ENCODE measurements around the gene DLG4. TPM values are rescaled to one million over a fixed set of nuclear protein-coding genes. Genes with fewer than 3 reads are reported as not detected.
A peak's percentile ranks its signal among the peaks of the same experiment; 100 is the strongest.
"Not testable (repeated sequence)": the region's sequence is repeated elsewhere in the genome, so short reads cannot be mapped to it uniquely, and the experiment has no call there.

DLG4 gene
- total and polyA plus RNA-seq, 7 donors: 1.6 to 27.4 (median 14.6) TPM

- Histone ChIP-seq H3K9me3 (no peaks in the 10 kb centered on the region), H3K4me1 (peaks cover 0 to 18% (median 16%) of the 10 kb centered on the region in 4 donors), H3K4me3 (no peak overlapping the region), H3K27ac (no peak overlapping the region), H3K27me3 (peaks cover 0 to 50% (median 26%) of the 10 kb centered on the region in 3 donors), H3K36me3 (no peaks in the 10 kb centered on the region)
- WGBS, 2 donors: 85 to 88% methylated on average over 1 of the region's 1 CpG
- no peak for TF ChIP-seq EP300 (IDR thresholded peaks at IDR 0.05)
- TF ChIP-seq CTCF (IDR thresholded peaks at IDR 0.05): no peak
- TF ChIP-seq POLR2AphosphoS5 (IDR thresholded peaks at IDR 0.05): no peak
- TF ChIP-seq POLR2A (IDR thresholded peaks at IDR 0.05): no peak
- intact Hi-C loops (cut with DNase I): loop anchor here (2.0 kb wide), 1 partner anchor 123 kb away; no protein-coding TSS in a partner anchor
- DNase-seq: no peak
Measured at GRCh38 chr17:7176107-7176840, 43.4 kb downstream of the DLG4 start.

GRCh38 chr17:7175330-7175733 lies 44.3 kb downstream of the DLG4 start:
- DNase-seq: no peak
- TF ChIP-seq POLR2A (IDR thresholded peaks at IDR 0.05) (no peak), EP300 (IDR thresholded peaks at IDR 0.05) (no peak), POLR2AphosphoS5 (IDR thresholded peaks at IDR 0.05) (no peak), CTCF (IDR thresholded peaks at IDR 0.05) (no peak)
- intact Hi-C loops (cut with DNase I): no loop called here
- no peaks in the 10 kb centered on the region for H3K36me3 ChIP-seq
- H3K4me1 ChIP-seq: peaks cover 0 to 18% (median 16%) of the 10 kb centered on the region in 4 donors
- H3K4me3 ChIP-seq: no peak overlapping the region
- peaks cover 0 to 50% (median 26%) of the 10 kb centered on the region in 3 donors for H3K27me3 ChIP-seq
- 91 to 94% methylated on average over 5 of the region's 5 CpGs for WGBS, 2 donors
- H3K27ac ChIP-seq: no peak overlapping the region
- no peaks in the 10 kb centered on the region for H3K9me3 ChIP-seq

GRCh38 chr17:7174603-7175326 lies 44.9 kb downstream of the DLG4 start:
- TF ChIP-seq POLR2AphosphoS5 (IDR thresholded peaks at IDR 0.05): no peak
- TF ChIP-seq EP300 (IDR thresholded peaks at IDR 0.05): no peak
- no peak for TF ChIP-seq POLR2A (IDR thresholded peaks at IDR 0.05)
- TF ChIP-seq CTCF (IDR thresholded peaks at IDR 0.05): no peak
- peaks cover 0 to 50% (median 26%) of the 10 kb centered on the region in 3 donors for H3K27me3 ChIP-seq

GRCh38 chr17:7173687-7174602 lies 45.7 kb downstream of the DLG4 start:
- peaks cover 0 to 50% (median 26%) of the 10 kb centered on the region in 3 donors for H3K27me3 ChIP-seq
- H3K36me3 ChIP-seq: no peaks in the 10 kb centered on the region
- WGBS, 2 donors: 52 to 54% methylated on average over 69 of the region's 69 CpGs
- peak; percentile 76 for DNase-seq
- peaks cover 0 to 5% (median under 1%) of the 10 kb centered on the region in 4 donors for H3K9me3 ChIP-seq
- peaks cover 0 to 18% (median 16%) of the 10 kb centered on the region in 4 donors for H3K4me1 ChIP-seq
- H3K27ac ChIP-seq: no peak overlapping the region
- no peak for TF ChIP-seq EP300 (IDR thresholded peaks at IDR 0.05)
- no peak for TF ChIP-seq POLR2A (IDR thresholded peaks at IDR 0.05)
- no peak for TF ChIP-seq CTCF (IDR thresholded peaks at IDR 0.05)
- no peak for TF ChIP-seq POLR2AphosphoS5 (IDR thresholded peaks at IDR 0.05)
- intact Hi-C loops (cut with DNase I): no loop called here
- peak overlapping the region in 3 of 4 donors; percentile 7 to 16 (median 10) for H3K4me3 ChIP-seq

More at GRCh38 chr17:7174603-7175326, 44.9 kb downstream of the DLG4 start:
- WGBS, 2 donors: 74 to 77% methylated on average over 7 of the region's 7 CpGs
- H3K9me3 ChIP-seq: peaks cover 0 to 3% (median 0%) of the 10 kb centered on the region in 4 donors
- H3K4me3 ChIP-seq: no peak overlapping the region
- intact Hi-C loops (cut with DNase I): no loop called here
- H3K4me1 ChIP-seq: peaks cover 0 to 18% (median 16%) of the 10 kb centered on the region in 4 donors
- DNase-seq: no peak
- no peaks in the 10 kb centered on the region for H3K36me3 ChIP-seq
- no peak overlapping the region for H3K27ac ChIP-seq

GRCh38 chr17:7172522-7173191 lies 47.0 kb downstream of the DLG4 start:
- intact Hi-C loops (cut with DNase I); H3K4me3 ChIP-seq; H3K27ac ChIP-seq; H3K9me3 ChIP-seq; H3K36me3 ChIP-seq: not testable (repeated sequence)
- DNase-seq: peak; percentile 26
- 91 to 94% methylated on average over 18 of the region's 18 CpGs for WGBS, 2 donors
- Histone ChIP-seq H3K4me1 (peaks cover 0 to 15% (median 10%) of the 10 kb centered on the region in 4 donors), H3K27me3 (peaks cover 0 to 42% (median 18%) of the 10 kb centered on the region in 3 donors)

GRCh38 chr17:7169565-7169908 lies 50.1 kb downstream of the DLG4 start:
- intact Hi-C loops (cut with DNase I); H3K9me3 ChIP-seq; DNase-seq; H3K27ac ChIP-seq; H3K4me1 ChIP-seq; H3K4me3 ChIP-seq; H3K36me3 ChIP-seq: not testable (repeated sequence)
- 97 to 98% methylated on average over 7 of the region's 7 CpGs for WGBS, 2 donors
- peaks cover 0 to 11% (median 10%) of the 10 kb centered on the region in 3 donors for H3K27me3 ChIP-seq
